Measurements from ENCODE around the gene IL19.

The IL19 gene

GRCh38 chr1:206886831-206887230 lies 116.3 kb downstream of the IL19 start:
- TF ChIP-seq ZNF248 (tag by site-specific recombination; IDR thresholded peaks at IDR 0.05) (no peak), ZNF645 (tag by site-specific recombination; IDR thresholded peaks at IDR 0.05) (no peak), ZNF830 (tag by site-specific recombination; IDR thresholded peaks at IDR 0.05; ENCODE audit: low read depth) (no peak), ZNF175 (tag by site-specific recombination; IDR thresholded peaks at IDR 0.05) (no peak), ZNF777 (tag by site-specific recombination; IDR thresholded peaks at IDR 0.05; ENCODE audit: borderline replicate concordance) (no peak), ZNF747 (tag by site-specific recombination; IDR thresholded peaks at IDR 0.05) (no peak), BCL11B (tag by site-specific recombination; IDR thresholded peaks at IDR 0.05; ENCODE audit: low read depth) (no peak)
- H3K27ac ChIP-seq (ENCODE audit: extremely low read depth, low read depth, low read length) = no peak overlapping the region
- no peak overlapping the region for H3K4me3 ChIP-seq (ENCODE audit: low read depth, low read length)
- H3K9me3 ChIP-seq (ENCODE audit: control insufficient read depth, insufficient read depth, low read depth, low read length) = no peaks in the 10 kb centered on the region
- ChIA-PET CTCF (interaction anchor here (0.6 to 1.0 kb wide), 2 partner anchors 22 to 78 kb away, joined by 3 to 5 read pairs; partner anchors contain the start of gene IL20), POLR2A (no interaction called here)
- H3K4me1 ChIP-seq (ENCODE audit: control insufficient read depth, insufficient read depth, low read length) = no peaks in the 10 kb centered on the region
- H3K36me3 ChIP-seq (ENCODE audit: control insufficient read depth in 2 of 2, insufficient read depth in 1 of 2, low read length in 2 of 2) = no peaks in the 10 kb centered on the region

GRCh38 chr1:206887701-206888100 lies 117.1 kb downstream of the IL19 start:
- ChIA-PET CTCF (interaction anchor here (1.1 to 1.2 kb wide), 2 partner anchors 13 to 31 kb away, joined by 3 to 4 read pairs; no protein-coding TSS in a partner anchor), POLR2A (no interaction called here)
- Histone ChIP-seq H3K4me1 (ENCODE audit: control insufficient read depth, insufficient read depth, low read length) (no peaks in the 10 kb centered on the region), H3K4me3 (ENCODE audit: low read depth, low read length) (no peak overlapping the region), H3K27ac (ENCODE audit: extremely low read depth, low read depth, low read length) (no peak overlapping the region), H3K9me3 (ENCODE audit: control insufficient read depth, insufficient read depth, low read depth, low read length) (no peaks in the 10 kb centered on the region), H3K36me3 (ENCODE audit: control insufficient read depth in 2 of 2, insufficient read depth in 1 of 2, low read length in 2 of 2) (no peaks in the 10 kb centered on the region)
- TF ChIP-seq ZNF639 (tag by site-specific recombination; IDR thresholded peaks at IDR 0.05) (no peak), MEIS1 (CRISPR knock-in tag; IDR thresholded peaks at IDR 0.05; ENCODE audit: borderline replicate concordance) (no peak), ZSCAN5A (tag by site-specific recombination; IDR thresholded peaks at IDR 0.05) (no peak), ZNF580 (tag by site-specific recombination; IDR thresholded peaks at IDR 0.05) (no peak), ZNF16 (tag by site-specific recombination; IDR thresholded peaks at IDR 0.05; ENCODE audit: low read depth) (no peak), ZNF26 (tag by site-specific recombination; IDR thresholded peaks at IDR 0.05) (no peak), ZNF501 (tag by site-specific recombination; IDR thresholded peaks at IDR 0.05) (no peak), ZNF223 (tag by site-specific recombination; IDR thresholded peaks at IDR 0.05) (no peak), SETDB1 (IDR thresholded peaks at IDR 0.05; ENCODE audit: insufficient read length, low read length) (no peak), HIC1 (tag by site-specific recombination; IDR thresholded peaks at IDR 0.05) (no peak), ZXDB (tag by site-specific recombination; IDR thresholded peaks at IDR 0.05) (no peak), REPIN1 (tag by site-specific recombination; IDR thresholded peaks at IDR 0.05; ENCODE audit: low read depth) (no peak), ZNF768 (tag by site-specific recombination; IDR thresholded peaks at IDR 0.05) (no peak), ZNF10 (tag by site-specific recombination; IDR thresholded peaks at IDR 0.05) (no peak), EGR2 (tag by site-specific recombination; IDR thresholded peaks at IDR 0.05; ENCODE audit: low read depth) (no peak), ZNF558 (tag by site-specific recombination; IDR thresholded peaks at IDR 0.05) (no peak), ZNF24 (tag by site-specific recombination; IDR thresholded peaks at IDR 0.05) (no peak), RBAK (tag by site-specific recombination; IDR thresholded peaks at IDR 0.05) (no peak), PRDM6 (tag by site-specific recombination; IDR thresholded peaks at IDR 0.05) (no peak)
